ENCODE measurements around the gene RGS7. TPM values are rescaled to one million over a fixed set of nuclear protein-coding genes. Genes with fewer than 3 reads are reported as not detected.

Gene RGS7
- total RNA-seq, 4 donors from 2014 or later: 0.27 TPM; not detected in 3

- 86 to 100% methylated on average over 2 to 3 of the region's 5 CpGs for WGBS, 2 donors (ENCODE audit: low coverage in 1 of 2)
- H3K9me3 ChIP-seq: no peaks in the 10 kb centered on the region
- H3K36me3 ChIP-seq: no peaks in the 10 kb centered on the region
- no peaks in the 10 kb centered on the region for H3K27me3 ChIP-seq
- H3K27ac ChIP-seq: no peak overlapping the region
- no peak for ATAC-seq
- no peaks in the 10 kb centered on the region for H3K4me1 ChIP-seq
- no peak overlapping the region for H3K4me3 ChIP-seq
- TF ChIP-seq, protein P1, sequence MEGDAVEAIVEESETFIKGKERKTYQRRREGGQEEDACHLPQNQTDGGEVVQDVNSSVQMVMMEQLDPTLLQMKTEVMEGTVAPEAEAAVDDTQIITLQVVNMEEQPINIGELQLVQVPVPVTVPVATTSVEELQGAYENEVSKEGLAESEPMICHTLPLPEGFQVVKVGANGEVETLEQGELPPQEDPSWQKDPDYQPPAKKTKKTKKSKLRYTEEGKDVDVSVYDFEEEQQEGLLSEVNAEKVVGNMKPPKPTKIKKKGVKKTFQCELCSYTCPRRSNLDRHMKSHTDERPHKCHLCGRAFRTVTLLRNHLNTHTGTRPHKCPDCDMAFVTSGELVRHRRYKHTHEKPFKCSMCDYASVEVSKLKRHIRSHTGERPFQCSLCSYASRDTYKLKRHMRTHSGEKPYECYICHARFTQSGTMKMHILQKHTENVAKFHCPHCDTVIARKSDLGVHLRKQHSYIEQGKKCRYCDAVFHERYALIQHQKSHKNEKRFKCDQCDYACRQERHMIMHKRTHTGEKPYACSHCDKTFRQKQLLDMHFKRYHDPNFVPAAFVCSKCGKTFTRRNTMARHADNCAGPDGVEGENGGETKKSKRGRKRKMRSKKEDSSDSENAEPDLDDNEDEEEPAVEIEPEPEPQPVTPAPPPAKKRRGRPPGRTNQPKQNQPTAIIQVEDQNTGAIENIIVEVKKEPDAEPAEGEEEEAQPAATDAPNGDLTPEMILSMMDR (IDR thresholded peaks at IDR 0.05): no peak
- TF ChIP-seq EP300 (IDR thresholded peaks at IDR 0.05) (no peak), POLR2A (IDR thresholded peaks at IDR 0.05) (no peak), POLR2AphosphoS5 (IDR thresholded peaks at IDR 0.05) (no peak)
These were observed 175.0 kb downstream of the RGS7 start for GRCh38 chr1:241181971-241182370.

DNA sequence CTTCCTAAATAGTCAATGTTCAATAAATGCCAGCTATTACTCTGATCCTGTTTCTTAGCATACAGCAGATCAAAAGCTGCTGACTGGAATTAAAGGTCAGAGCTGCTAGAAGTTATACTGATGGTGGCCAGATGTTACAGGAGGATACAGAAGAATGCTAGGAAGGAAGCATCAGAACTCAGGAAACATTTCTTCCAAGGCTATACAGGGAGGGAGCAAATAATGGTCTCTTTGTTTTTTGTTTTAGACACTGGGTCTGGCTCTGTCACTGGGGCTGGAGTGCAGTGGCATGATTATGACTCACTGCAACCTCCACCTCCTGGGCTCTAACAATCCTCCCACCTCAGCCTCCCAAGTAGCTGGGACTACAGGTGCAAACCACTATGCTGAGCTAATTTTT lies 175.5 kb downstream of the RGS7 start:
- H3K4me3 ChIP-seq: no peak overlapping the region
- no peaks in the 10 kb centered on the region for H3K4me1 ChIP-seq
- H3K27ac ChIP-seq: no peak overlapping the region
- ATAC-seq: no peak
- TF ChIP-seq, protein P1 (IDR thresholded peaks at IDR 0.05): no peak
- TF ChIP-seq EP300 (IDR thresholded peaks at IDR 0.05): no peak
- TF ChIP-seq POLR2AphosphoS5 (IDR thresholded peaks at IDR 0.05): no peak
- no peak for TF ChIP-seq POLR2A (IDR thresholded peaks at IDR 0.05)
- H3K36me3 ChIP-seq: no peaks in the 10 kb centered on the region
- H3K27me3 ChIP-seq: no peaks in the 10 kb centered on the region
- H3K9me3 ChIP-seq: no peaks in the 10 kb centered on the region

DNA sequence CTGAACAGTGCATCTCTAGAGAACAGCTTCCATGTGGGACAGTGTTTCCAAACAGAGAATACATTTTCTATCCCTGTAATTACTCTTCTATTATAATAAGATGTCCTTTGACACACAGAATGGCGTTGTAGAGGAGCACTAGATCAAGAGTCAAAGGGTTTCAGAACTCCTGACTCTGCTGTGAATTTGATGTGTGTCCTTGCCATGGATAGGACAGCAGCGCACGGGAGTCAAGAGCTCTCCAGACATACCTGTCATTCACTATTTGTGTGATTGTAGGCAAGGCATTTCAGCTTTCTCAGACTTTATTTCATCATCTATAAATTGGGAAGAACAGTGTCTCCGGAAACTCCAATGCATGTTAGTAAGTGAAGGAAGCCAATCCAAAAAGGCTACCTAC lies 176.4 kb downstream of the RGS7 start:
- no peak overlapping the region for H3K27ac ChIP-seq
- H3K9me3 ChIP-seq: no peaks in the 10 kb centered on the region
- no peaks in the 10 kb centered on the region for H3K4me1 ChIP-seq
- no peaks in the 10 kb centered on the region for H3K36me3 ChIP-seq
- no peaks in the 10 kb centered on the region for H3K27me3 ChIP-seq
- no peak for TF ChIP-seq POLR2AphosphoS5 (IDR thresholded peaks at IDR 0.05)
- TF ChIP-seq, protein P1 (IDR thresholded peaks at IDR 0.05): no peak
- no peak for TF ChIP-seq EP300 (IDR thresholded peaks at IDR 0.05)
- TF ChIP-seq POLR2A (IDR thresholded peaks at IDR 0.05): no peak
- H3K4me3 ChIP-seq: no peak overlapping the region
- WGBS, 2 donors (ENCODE audit: low coverage in 1 of 2): 80 to 84% methylated on average over 1 to 4 of the region's 4 CpGs
- no peak for ATAC-seq

GRCh38 chr1:241177660-241178059 lies 179.3 kb downstream of the RGS7 start:
- Histone ChIP-seq H3K27ac (no peak overlapping the region), H3K4me1 (no peaks in the 10 kb centered on the region), H3K27me3 (no peaks in the 10 kb centered on the region), H3K36me3 (no peaks in the 10 kb centered on the region), H3K4me3 (no peak overlapping the region), H3K9me3 (no peaks in the 10 kb centered on the region)
- TF ChIP-seq EP300 (IDR thresholded peaks at IDR 0.05): no peak
- no peak for TF ChIP-seq POLR2AphosphoS5 (IDR thresholded peaks at IDR 0.05)
- TF ChIP-seq, protein P1 (IDR thresholded peaks at IDR 0.05): no peak
- no peak for TF ChIP-seq POLR2A (IDR thresholded peaks at IDR 0.05)
- ATAC-seq: no peak
- 57 to 100% methylated on average over 1 of the region's 1 CpG for WGBS, 2 donors (ENCODE audit: low coverage in 1 of 2)

DNA sequence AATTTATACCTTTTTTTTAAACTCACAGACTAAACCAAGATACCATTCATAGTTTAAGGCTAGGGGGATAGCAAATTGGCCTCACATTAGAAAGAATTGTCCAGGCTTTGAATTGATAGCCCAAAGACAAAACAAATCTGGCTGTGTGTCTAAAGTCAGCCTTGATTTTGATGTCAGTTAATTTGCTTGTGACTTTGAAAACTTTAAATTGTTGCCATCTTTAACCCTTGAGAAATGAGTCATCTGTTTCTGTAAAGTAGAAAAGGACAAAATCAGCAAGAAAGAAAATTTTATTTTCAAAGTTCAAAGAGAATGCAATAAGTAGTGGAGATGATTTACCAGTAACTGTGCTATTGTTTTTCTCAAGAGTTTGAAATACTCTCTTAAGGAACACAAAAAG lies 184.5 kb downstream of the RGS7 start:
- Histone ChIP-seq H3K9me3 (no peaks in the 10 kb centered on the region), H3K4me3 (no peak overlapping the region), H3K4me1 (no peaks in the 10 kb centered on the region), H3K27ac (no peak overlapping the region), H3K36me3 (no peaks in the 10 kb centered on the region), H3K27me3 (no peaks in the 10 kb centered on the region)
- TF ChIP-seq POLR2A (IDR thresholded peaks at IDR 0.05) (no peak), POLR2AphosphoS5 (IDR thresholded peaks at IDR 0.05) (no peak), EP300 (IDR thresholded peaks at IDR 0.05) (no peak)
- TF ChIP-seq, protein P1 (IDR thresholded peaks at IDR 0.05): no peak
- no peak for ATAC-seq

Measured in gastroesophageal sphincter (tissue), 4 donors.